Activated T-cell treated with anti-CD3 and anti-CD28 coated beads for 24 hours (primary cell): ENCODE data around the gene PTPN5.

Source experiments
- DNase-seq: peaks from one replicate; pipeline ENCODE4 v3.0.0-alpha.2; 2020; ENCODE audit warnings: low read depth

PTPN5 gene

GRCh38 chr11:18773104-18773503 is 18.5 kb downstream of the PTPN5 start:
- no peak for DNase-seq

- DNase-seq: no peak
Observed at GRCh38 chr11:18772211-18772610, 19.4 kb downstream of the PTPN5 start.

- no peak for DNase-seq
Observed at GRCh38 chr11:18771266-18772035, 20.1 kb downstream of the PTPN5 start.

- DNase-seq: no peak
Observed at GRCh38 chr11:18770479-18771125, 21.0 kb downstream of the PTPN5 start.

- DNase-seq: no peak
Observed at GRCh38 chr11:18769802-18770456, 21.7 kb downstream of the PTPN5 start.

- DNase-seq: no peak
Observed at GRCh38 chr11:18768978-18769377, 22.6 kb downstream of the PTPN5 start.

GRCh38 chr11:18768472-18768901 is 23.1 kb downstream of the PTPN5 start:
- no peak for DNase-seq

- DNase-seq: no peak
Observed at GRCh38 chr11:18766015-18766414, 25.6 kb downstream of the PTPN5 start.

GRCh38 chr11:18765554-18765953 is 26.0 kb downstream of the PTPN5 start:
- no peak for DNase-seq

- DNase-seq: no peak
Observed at GRCh38 chr11:18761741-18762140, 29.9 kb downstream of the PTPN5 start.

GRCh38 chr11:18761144-18761543 is 30.5 kb downstream of the PTPN5 start:
- no peak for DNase-seq

GRCh38 chr11:18757811-18758210 is 33.8 kb downstream of the PTPN5 start:
- no peak for DNase-seq

GRCh38 chr11:18756889-18757288 is 34.7 kb downstream of the PTPN5 start:
- DNase-seq: no peak

GRCh38 chr11:18754308-18754707 is 37.3 kb downstream of the PTPN5 start:
- no peak for DNase-seq

- DNase-seq: no peak
Observed at GRCh38 chr11:18752502-18752901, 39.1 kb downstream of the PTPN5 start.

- no peak for DNase-seq
Observed at GRCh38 chr11:18750944-18751343, 40.7 kb downstream of the PTPN5 start.

- no peak for DNase-seq
Observed at GRCh38 chr11:18749681-18750319, 41.8 kb downstream of the PTPN5 start.

- DNase-seq: no peak
Observed at GRCh38 chr11:18748766-18749365, 42.7 kb downstream of the PTPN5 start.

- no peak for DNase-seq
Observed at GRCh38 chr11:18745251-18745650, 46.3 kb downstream of the PTPN5 start.

GRCh38 chr11:18743900-18744514 is 47.6 kb downstream of the PTPN5 start:
- DNase-seq: no peak

GRCh38 chr11:18743365-18743764 is 48.2 kb downstream of the PTPN5 start:
- no peak for DNase-seq

- no peak for DNase-seq
Observed at GRCh38 chr11:18741783-18742182, 49.8 kb downstream of the PTPN5 start.
